NCI-H524 (cell line): ENCODE measurements around the gene CLNK.

Source experiments
- DNase-seq, 2 experiments: peaks; one replicate each; lab custom pipeline; 2025; lab: John Stamatoyannopoulos, UW

CLNK gene, protein sequence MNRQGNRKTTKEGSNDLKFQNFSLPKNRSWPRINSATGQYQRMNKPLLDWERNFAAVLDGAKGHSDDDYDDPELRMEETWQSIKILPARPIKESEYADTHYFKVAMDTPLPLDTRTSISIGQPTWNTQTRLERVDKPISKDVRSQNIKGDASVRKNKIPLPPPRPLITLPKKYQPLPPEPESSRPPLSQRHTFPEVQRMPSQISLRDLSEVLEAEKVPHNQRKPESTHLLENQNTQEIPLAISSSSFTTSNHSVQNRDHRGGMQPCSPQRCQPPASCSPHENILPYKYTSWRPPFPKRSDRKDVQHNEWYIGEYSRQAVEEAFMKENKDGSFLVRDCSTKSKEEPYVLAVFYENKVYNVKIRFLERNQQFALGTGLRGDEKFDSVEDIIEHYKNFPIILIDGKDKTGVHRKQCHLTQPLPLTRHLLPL

DNA sequence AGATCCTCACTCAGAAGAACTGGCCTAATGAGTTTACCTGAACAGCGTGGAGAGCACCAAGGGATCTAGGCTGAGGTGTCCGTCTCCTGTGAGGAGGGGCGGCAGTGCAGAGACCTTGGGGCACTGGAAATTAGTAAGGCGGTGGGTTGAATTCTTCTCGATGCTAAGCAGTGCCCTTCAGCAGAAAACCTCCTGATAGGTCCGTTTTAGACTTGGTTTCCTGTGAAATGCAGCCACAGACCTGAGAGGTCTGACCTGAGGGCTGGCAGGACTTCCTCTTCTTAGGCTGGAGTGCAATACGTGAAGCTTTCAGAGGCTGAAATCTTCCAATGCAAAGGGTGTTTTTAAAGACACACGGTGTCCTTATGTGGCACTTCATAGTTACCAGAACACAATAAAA is at the start of gene CLNK:
TSS of gene CLNK (minus strand) at position 138 of the 400 bp plus-strand sequence. CDS start 16,899 bp downstream, outside the sequence.
- DNase-seq: no peak

DNA sequence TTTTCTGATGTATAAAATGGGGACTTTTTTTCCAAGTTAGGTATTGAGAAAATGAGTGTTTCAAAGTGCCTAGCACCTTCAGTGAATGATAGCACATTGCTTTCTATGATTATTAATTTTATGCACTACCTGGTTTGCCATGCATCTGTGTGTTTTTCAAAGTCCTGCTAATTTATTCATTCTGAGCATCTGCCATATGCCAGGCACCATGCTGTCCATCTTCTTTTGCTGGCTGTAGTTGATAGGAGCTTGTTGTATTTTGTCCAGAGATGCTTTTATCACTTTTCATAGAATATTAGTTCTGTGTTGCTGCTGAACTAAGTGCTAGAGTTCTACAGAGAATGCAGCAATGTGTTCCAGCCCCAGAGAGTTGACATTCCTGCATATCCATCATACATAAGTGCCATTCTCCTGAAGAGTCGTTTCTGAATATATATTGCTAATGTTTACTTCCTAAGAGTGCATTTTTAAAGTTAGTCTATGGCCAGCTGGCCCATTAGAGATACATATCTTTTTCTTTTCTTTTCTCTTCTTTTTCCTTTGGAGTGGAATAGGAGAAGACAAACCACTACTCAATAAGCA is 49.0 kb upstream of the CLNK start:
- DNase-seq: peak in 1 of 2 experiments; percentile 53

DNA sequence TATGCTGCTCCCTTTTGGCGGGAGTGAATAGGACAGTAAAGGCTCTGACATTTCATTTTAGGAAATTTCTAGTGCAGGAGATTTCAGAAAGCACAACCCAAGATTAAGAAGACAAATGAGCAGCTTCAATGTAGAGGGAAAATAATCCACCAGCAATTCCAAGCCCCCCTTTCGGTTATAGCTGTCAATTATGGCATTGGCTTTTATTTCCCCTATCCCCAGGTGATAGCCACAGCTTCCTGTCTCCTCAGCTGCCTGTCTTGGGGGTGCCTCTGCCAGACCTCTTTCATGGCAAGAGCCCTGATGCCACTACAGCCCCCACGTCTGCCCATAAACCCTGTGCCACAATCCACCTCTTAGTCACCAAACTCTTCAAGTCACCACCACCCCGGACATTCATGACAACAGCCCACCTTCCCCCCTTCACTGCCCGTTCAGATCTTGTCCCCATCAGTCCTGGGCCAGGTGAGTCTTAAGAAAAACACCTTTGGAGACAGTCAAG is 48.4 kb upstream of the CLNK start:
- DNase-seq: no peak

DNA sequence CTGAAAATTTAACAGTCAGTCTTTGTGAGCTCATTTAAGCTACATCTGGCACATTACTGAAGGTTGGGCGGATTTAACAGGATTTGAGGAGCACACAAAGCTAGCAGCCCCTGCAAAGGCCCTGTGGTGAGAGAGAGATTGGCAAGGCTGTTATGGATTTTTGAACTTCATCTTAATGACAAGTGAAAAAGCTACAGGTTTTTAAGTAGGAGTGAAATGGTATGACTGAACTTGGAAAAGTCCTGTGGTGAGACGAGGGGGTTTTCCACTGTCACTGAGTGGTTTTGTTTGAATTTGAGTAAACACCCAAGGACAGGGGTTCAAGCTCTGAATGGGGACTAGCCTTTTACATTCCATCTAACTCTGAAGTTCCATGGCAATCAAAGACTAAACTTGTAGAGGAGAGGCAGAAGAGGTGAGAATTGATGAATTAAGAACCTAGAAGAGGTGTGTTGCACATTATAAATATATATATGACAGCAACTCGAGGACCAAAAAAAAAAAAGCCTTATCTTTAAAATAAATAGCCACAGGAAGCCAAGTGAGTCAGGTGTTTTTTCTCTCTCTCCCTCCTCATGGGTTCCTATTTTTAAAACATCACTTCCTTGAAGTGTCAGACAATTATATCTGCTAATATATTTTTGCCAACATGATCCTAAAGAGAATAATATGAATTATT is 47.8 kb upstream of the CLNK start:
- no peak for DNase-seq

DNA sequence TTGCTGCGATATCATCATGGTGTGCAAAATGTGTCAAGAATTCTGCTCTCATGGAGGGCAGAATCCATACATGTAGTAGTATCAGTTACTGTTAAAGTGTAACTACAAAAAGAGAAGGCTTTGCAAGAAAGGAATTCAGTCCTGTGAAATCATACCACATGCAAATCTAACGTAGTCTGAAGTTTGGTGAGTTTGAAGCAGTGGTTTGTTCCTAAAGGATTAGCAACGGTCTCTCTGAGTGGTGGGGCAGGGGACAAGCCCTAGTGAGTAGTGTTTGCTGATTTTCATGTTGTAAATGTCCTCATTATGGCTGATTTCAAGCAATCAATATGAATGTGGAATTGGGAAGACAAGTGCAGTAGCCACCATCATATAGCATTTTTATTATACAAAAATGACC is 47.1 kb upstream of the CLNK start:
- DNase-seq: no peak

DNA sequence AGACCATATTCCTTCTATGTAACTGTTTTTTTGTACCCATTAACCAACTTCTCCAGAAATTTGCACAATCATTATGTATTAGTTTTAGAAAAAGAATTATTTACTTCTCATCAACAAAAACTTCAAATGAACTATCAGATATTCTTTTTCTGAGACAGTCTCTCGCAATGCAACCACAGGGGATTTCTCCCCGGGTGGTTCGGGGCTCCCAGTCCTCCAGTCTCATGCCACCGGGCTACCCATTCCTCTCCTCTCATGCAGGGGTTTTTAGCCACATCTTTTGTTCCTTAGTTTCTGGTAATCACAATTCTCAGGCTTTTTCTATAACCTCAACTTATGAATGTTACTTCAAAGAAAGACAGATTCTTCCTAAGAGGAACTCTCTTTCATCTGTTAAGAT is 46.6 kb upstream of the CLNK start:
- DNase-seq: no peak

DNA sequence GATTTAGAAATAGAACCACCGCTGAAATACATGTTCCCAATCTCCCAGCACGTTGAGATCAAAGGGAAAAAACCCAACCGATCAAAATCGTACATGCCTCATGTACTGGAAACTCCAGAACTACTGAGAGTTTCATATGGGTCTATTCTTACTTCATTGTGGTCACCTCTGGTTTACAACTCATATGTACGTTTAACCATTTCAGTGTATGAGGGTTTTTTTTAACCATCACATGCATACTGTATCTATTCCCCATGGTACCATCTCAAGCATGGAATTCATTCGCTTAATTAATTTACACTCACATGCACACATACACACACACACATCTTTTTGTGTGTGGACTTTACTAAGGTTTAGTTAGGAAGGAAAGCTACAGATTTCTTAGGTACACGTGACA is 46.0 kb upstream of the CLNK start:
- no peak for DNase-seq

DNA sequence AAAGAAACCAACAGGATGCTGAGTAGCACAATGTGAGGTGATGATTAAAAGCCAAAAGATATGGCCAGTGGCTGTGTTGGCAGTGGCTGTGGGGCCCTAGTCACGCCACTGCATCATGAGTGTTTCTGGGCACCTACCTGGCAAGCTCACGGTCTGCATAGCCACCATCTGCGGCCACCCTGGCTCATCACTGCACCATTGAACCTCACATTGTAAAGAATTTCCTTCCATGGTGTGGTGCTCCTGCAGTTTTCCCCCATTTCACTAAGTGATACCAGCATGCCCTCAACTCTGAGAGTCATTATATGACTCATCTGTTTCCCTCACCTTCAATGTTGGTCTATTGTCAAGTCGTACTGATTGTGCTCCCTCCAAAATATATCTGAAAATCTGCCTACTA is 45.5 kb upstream of the CLNK start:
- no peak for DNase-seq

DNA sequence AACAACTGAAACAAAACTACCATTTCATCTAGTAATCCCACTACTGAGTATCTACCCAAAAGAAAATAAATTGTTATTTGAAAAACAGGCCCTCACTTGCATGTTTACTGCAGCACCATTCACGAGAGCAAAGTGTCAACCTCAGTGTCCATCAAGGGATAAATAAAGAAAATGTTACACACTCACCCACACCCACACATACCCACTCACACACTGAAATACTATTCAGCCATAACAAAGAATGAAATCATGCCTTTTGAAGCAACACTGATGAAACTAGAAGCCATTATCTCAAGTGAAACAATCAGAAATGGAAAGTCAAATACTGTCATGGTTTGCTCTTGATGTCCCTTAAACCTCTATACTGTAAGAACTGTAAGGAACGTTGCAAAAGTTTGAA is 44.8 kb upstream of the CLNK start:
- DNase-seq: no peak

DNA sequence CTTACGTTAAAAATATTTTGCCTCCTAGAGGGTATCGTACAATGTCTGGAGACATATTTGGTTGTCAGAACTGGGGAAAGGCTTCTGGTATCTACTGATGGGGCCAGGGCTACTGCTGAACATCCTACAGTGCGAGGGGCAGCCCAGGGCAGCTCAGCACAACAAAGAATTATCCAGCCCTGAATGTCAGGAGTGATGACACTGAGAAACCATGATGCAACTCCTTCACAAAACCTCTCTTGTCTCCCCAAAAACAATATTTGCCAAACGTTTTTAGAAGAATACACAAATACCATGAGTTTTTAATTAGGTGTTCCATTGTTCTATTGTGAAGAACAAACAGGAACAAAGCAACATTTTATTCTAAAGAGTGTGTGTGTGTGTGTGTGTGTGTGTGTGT is 43.4 kb upstream of the CLNK start:
- no peak for DNase-seq

DNA sequence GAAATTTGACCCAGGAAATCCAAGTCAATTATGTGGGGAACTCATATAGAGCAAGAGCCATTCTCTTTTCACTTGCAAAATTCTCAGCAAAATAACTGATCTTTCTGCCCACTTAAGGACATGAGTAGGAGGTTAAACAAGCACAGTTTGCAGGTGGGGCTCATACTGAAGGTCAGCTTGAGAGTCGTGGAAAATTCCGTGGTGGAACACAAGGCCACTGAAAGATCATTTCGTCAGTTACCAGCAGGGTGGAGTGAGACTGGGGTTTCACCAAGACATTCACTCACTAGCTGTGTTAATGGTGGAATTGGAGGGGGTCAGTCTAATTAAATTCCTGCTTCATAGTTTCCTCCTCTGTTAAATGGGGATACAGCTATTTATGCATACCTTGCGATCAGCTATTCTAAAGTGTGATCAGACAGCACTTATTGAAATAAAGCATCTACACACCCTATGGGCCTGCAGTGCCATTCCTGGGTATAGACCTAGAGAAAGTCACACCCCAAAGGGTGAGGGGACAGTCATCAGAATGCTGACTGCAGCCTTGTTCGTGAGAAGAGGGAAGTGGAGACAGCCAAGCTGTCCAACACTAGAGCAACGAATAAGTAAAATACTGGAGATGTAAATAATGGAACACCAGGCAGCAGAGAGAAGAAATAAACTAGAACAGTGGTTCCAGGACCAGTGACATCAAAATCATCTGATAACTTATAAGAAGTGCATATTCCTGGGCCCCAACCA is 42.7 kb upstream of the CLNK start:
- no peak for DNase-seq

DNA sequence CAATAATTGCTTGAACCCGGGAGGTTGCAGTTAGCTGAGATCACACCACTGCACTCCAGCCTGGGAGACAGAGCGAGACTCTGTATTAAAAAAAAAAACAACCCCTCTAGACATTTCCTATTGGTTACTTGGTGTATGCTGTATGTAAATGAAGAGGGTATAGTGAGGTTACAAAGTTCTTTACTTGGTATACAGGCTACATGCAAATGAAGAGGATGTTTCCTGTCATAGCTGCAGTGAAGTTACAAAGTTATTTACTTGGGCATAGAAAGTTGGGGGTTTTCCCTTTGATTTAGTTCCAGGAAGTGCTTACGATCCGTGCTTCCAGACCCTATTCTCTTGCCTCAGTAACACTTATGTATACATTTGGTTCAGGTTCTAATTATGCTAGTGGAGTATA is 38.4 kb upstream of the CLNK start:
- no peak for DNase-seq

DNA sequence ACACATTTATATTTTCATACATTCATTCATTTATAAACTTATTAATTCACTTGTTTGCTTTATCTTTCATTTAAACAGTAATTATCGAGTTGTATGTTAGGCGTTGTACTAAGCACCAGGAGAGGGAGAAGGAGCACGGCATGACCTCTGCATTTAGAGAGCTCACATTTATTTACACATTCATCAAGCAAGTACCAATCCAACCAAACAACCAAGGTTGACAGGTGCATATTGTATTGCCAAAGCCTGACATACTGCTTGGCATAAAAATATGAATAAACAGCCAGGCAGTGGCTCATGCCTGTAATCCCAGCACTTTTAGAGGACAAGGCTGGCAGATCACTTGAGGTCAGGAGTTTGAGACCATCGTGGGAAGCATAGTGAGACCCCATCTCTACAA is 37.0 kb upstream of the CLNK start:
- no peak for DNase-seq

DNA sequence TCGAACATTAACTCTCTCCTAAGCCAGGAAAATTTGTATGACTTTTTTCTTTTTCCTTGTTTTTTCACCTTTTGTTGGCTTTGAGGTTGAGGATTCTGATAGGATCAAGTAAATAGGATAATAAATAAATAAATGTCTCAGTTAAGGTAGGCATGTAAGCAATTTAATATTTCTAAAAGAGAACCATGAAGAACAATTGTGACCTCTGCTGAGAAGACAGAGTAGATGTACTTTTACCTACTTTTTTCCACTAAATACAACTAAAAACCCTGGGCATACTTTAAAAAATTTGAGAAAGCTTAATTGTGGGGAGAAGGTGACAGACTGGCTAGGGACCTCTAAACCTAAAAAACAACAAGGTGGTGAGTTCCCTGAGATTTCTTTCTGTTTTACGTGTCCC is 31.6 kb upstream of the CLNK start:
- DNase-seq: no peak

DNA sequence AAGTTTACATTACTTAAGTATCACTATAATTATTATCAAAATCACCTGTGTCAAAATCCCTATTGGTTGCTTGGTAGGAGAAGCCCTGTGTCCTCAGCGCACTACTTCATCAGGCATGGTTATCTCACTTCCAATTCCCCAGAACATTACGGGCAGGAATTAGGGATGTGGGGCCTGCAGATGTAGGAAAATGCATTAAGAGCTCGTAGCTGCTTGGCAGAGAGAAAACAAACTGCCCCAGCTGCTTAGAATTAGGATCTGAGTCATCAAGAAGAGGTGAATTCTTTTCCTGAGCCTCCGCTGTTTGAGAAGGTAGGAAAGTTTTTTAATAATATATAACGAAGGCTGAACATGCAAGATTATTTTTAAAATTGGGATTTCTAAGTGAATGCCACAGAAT is 31.1 kb upstream of the CLNK start:
- peak in 1 of 2 experiments; percentile 10 for DNase-seq

DNA sequence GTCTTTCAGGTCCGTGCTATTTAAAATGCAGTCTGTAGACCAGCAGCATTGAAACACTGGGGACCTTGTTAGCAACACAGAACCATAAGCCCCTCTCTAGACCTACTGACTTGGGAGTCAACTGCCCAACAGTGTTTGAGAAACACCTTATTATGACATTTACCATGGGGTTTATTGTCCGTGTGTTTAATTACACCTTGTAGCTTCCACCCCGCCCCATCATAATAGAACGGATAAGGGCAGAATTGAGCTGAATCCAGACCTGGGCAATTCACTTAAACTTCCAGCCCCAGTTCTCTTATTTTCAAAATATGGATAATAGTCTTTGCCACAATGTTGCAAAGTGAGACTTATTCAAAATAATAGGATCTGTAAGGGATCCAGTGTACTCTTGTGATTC is 30.6 kb upstream of the CLNK start:
- no peak for DNase-seq

DNA sequence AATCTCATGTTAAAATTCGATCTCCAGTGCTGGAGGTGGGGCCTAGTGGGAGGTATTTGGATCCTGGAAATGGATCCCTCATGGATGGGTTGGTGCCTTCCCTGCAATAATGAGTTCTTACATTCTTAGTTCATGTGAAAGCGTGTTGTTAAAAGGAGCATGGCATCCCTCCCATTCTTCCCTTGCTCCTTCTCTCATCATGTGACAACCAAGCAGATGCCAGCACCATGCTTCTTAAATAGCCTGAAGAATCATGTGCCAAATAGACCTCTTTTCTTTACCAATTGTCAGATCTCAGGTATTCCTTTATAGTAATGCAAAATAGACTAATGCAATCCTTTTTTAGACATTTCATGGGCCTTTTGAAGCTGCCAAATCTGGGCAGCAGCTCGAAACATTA is 29.0 kb upstream of the CLNK start:
- no peak for DNase-seq

DNA sequence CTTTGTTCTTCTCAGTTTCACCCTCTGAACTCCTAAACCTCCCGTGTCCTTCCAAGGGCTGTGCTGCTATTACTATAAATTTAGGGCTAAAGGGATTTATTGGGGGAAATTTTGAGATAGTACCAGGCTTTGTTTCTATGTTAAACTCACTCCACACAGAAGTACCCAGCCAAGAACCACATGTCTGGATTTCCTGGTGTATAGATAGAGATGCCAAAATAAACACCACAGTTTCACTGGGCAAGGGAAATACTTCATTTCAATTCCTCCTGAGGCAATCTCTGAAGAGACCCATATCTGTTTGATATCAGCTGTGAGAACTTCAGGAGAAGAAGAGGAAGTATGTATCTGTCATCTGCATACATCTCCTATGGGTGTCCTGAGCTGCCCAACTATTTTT is 21.7 kb upstream of the CLNK start:
- no peak for DNase-seq

DNA sequence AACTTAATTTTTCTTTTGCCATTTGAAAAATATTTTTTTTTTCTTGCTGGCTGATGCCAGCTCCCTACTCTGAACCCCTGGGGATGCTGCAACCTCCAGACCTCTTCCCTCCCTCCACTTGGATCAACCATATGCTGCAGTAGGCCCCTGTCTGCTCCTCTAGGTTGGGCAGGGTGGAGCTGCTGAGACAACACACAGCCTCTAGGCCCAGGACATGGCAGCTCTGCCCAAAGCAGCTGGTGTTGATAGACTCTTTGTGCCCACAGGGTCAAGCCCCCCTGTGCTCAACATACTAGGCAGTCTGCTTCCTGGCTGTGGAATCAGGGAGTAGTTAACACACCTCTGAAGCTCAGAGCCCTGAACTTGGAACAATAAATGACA is 19.9 kb upstream of the CLNK start:
- peak; percentile 17 to 70 for DNase-seq

DNA sequence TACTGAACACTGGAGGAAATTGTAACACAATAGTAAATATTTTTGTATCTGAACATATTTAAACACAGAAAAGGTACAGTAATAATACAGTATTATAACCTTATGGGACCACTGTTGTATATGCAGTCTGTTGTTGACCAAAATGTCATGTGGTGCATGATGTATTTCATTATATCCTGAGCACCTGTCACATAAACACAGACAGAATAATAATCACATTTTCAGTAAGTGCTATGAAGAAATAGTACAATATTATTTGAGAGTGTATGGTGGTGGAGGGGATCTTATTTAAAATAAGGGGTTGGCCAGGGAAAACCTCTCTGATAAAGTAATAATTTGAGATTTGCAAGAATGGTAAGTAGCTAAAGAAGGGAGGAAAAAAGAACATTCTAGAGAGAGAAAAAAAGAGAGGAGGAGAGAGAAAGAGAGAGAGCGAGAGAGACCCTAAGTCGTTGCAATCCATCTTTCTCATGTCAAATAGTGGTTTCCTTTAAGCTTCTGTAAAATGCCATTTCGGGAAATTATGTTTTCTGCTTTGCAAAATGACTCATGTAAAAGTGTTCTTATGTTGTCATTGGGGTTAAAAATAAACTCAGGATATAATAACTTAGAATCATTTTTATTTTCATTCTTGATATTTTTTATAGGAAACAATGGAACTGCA is 19.3 kb upstream of the CLNK start:
- DNase-seq: no peak

DNA sequence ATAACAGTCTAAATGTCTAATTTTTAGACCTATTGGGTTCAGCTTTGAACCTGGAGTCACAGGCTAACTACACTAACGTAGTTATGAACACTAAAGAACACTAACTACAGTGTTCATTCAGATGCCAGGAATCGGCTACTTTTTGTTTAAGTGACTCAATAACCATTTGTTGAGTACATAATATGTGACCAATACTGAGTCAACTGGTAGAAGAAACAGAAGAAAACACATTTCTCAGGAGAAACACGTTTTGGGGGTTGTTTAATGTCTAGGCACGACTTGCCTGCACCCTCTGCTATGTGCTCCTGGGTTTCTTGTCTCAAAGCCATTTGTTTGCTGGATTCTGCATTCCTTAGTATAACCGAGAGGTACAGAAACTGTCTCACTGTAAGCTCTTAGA is 18.6 kb upstream of the CLNK start:
- no peak for DNase-seq
